ENCODE data around the gene CSNK1D.

The CSNK1D gene

DNA sequence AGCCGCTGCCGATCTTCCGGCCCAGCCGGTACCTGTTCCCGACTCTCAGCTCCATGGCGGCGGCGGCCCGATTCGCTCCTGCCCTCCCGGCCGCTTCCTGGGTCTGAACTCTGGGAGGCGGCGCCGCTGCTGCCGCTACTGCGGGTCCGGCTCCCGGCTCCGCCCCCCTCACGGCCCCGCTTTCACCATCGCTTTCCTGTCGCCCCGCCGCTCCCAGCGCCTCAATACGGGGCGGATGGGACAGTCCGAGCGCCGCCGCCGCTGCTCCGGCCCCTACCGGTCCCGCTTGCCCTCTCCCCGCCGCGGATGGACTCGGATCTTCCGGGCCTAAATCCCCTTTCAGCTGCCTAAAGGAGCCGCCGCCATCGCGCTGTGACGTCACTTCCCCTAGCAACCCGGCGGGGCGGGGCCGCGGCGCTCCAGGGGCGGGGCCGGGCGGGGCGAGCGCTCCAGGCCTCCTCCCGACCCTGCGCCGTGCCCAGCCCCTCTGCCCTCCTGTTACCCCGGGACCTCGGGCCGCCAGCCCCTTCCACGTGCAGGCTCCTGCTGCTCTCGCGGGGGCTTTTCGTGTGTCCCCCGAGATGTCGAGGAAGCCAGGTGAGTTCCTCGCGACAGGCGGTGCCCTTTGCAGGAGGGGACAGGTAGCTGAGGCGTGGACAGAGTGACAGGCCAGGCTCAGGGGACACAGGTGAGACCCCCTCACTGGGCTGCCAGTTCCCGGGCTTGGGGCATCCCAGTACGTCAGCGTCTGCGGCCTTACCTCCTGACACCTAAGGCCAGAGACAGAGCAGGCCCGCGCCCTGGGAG, at the start of gene CSNK1D:
TSS of gene CSNK1D (minus strand) at position 374 of the 807 bp plus-strand sequence. CDS start at position 55, 319 bp downstream.
- DNase-seq: peak; percentile 95

DNA sequence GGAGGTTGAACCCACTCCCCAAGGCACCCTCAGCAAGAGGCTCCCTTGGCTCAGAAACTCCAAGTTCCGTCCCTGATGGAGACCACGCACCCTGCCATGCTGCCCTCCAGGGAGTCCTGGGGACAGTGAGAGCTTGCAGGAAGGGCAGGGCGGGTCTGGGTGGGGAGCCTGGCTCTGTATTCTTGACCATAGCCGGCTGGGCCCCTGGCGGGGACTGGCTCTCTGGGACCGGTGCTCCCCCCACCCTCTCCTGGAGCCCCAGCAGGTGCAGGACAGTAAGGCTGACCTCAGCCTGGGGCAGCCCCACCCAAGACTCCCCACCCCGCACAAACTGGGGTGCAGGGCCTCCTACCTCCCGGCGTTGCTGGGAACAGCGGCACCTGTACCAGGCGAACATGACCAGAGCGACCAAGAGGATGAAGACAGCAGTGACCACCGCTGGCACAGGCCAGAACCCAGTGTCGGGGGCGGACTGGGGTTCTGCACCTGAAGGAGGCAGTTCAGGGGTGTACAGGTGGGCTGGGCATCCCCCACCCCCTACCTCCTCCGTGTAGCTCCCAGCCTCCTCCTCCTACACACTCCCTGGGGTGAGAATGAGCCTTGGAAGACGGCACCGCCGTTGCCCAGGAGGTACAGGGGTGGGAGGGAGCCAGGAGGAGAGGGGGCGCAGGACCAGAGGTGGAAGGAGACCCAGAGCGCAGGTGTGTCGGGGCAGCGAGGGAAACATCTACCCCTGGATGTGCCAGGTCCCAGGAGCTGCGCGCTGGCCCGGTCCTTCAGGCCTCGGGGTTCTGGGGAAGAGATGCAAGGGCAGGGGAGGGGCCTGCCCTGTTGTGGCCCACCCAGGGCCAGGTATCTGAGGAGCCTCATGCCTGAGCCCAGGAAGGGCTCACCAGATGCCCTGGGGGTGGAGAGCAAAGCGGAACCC, 49.3 kb upstream of the CSNK1D start:
- no peak for DNase-seq

DNA sequence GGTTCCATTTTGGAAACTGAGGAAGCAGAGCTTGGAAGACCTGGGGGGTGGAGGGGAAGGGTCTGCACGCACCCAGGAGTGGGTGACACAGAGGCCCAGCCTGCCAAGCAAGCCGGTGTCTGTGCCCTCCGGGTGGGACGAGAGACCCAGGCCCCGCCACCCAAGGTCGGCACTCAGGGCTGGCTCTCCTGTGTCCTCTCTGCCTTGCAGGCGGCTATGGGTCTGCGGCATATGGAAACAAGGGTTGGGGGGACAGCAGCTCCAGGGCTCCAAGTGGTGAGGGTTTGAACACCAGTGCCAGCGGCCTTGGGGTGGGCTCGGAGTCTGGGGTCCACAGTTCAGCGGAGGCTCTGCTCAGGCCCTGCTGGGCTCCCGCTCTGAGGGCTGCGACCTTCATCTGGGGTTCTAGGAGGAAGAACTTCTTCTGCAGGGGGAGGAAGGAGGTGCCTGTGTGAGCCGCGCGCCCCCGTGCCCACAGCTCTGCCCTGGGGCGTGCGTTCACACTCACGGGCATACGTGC, 48.5 kb upstream of the CSNK1D start:
- DNase-seq: no peak

DNA sequence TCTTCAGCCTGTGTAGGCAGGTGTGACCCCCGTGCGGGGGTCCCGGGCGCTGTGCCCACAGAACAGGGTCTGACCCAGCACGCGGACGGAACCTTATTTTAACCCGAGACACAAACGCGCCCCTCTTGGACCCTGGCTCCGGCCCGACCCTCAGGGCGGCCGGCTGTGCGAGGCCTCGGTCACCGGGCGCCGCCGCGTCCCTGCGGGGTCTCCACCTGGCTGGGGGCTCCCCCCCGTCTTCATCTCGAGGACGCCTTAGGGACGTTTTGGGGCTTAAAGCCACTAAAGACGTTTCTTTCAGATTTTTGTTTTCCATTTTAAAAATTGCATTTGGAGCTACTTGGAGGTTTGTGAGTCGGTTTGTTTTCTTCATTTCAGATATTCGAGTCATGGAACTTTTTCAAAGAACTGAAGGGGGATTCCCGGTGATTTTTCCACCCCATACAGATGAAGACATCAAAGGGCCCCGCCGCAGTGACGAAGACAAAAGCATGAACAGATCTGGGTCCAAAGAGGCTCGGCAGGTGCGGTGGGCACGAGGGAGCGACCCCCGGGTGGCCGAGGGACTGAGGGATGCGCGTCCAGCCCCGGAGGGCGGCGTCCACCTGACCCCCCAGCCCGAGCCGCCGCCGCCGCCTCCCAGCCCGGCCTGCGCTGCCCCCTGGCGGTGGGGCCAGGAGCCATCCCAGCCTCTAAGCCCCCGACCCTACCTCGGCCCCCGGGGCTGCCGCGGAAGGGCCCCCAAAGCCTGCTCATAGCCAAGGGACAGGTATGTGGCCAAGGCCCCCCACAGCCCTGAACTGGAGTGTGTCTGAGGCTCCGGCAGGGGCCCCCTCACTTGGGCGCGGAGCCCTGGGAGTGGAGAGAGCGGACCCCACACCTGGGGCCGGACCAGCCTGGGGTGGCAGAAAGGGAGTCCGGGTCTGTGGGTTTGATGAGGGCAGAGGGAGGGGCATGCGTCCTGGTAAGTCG, 47.7 kb upstream of the CSNK1D start:
- DNase-seq: peak; percentile 52

DNA sequence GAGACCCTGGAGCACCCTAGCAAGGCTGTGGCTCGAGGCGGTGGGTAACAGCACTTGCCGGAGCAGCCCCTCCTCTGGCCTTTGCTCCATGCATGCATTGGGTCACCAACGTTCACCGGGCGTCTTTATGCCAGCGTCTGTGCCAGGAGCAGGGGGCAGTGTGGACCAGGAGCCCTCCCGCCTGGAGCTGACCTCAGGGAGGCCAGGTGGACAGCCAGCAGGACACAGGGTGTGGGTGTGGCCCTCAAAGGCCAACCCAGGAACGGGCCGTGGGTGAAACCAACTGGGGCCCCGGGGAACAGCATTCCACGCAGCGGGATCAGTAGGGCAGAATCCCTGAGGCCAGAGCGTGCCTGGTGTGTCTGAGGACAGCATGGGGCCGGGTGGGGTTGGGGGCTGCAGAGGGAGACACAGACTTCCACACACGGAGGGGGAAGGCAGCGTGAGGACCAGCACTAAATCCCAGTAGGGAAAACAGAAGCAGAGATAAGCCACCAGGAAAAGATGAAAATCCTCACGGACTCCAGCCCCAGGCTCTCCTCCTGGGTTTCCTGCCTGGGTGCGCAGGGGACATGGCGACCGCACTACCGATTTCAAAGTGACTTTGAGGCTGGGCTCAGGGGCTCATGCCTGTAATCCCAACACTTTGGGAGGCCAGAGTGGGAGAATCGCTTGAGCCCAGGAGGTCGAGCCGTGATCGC, 46.8 kb upstream of the CSNK1D start:
- DNase-seq: no peak

DNA sequence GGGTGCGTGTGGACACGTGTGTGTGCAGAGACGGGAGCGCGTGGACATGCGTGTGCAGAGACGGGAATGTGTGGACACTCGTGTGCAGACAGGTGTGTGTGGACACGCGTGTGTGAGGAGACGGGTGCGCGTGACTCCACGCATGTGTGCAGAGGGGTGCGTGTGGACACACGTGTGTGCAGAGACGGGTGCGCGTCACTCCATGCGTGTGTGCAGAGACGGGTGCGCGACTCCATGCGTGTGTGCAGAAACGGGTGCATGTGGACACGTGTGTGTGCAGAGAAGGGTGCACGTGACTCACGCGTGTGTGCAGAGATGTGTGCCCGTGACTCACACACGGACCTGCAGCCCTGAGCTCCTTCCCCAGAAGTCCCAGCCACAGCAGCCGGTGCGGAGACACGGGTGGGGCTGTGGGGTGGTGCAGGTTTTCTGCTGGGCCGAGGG, 46.1 kb upstream of the CSNK1D start:
- no peak for DNase-seq

DNA sequence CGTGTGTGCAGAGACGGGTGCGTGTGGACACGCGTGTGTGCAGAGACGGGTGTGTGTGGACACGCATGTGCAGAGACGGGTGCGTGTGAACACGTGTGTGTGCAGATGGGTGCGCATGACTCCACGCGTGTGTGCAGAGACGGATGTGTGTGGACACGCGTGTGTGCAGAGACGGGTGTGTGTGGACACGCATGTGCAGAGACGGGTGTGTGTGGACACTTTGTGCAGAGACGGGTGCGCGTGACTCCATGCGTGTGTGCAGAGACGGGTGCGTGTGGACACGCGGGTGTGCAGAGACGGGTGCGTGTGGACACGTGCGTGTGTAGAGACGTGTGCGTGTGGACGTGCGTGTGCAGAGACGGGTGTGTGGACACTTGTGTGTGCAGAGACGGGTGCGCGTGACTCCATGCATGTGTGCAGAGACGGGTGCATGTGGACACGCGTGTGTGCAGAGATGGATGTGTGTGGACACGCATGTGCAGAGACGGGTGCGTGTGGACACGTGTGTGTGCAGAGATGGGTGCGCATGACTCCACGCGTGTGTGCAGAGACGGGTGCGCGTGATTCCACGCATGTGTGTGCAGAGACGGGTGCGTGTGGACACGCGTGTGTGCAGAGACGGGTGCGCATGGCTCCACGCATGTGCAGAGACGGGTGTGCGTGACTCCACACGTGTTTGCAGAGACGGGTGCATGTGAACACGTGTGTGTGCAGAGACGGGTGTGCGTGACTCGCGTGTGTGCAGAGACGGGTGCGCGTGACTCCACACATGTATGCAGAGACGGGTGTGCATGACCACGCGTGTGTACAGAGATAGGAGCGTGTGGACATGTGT, 45.5 kb upstream of the CSNK1D start:
- no peak for DNase-seq

DNA sequence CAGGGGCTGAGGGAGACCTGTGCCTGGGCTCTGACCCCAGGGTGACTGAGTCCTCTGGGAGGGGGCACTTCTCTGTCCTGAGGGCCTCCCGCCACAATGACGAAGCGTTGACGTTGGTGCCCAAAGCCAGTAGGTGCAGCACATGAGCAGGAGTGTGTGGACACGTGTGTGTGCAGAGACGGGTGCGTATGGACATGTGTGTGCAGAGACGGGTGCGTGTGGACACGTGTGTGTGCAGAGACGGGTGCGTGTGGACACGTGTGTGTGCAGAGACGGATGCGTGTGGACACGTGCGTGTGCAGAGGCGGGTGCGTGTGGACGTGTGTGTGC, 44.6 kb upstream of the CSNK1D start:
- no peak for DNase-seq

DNA sequence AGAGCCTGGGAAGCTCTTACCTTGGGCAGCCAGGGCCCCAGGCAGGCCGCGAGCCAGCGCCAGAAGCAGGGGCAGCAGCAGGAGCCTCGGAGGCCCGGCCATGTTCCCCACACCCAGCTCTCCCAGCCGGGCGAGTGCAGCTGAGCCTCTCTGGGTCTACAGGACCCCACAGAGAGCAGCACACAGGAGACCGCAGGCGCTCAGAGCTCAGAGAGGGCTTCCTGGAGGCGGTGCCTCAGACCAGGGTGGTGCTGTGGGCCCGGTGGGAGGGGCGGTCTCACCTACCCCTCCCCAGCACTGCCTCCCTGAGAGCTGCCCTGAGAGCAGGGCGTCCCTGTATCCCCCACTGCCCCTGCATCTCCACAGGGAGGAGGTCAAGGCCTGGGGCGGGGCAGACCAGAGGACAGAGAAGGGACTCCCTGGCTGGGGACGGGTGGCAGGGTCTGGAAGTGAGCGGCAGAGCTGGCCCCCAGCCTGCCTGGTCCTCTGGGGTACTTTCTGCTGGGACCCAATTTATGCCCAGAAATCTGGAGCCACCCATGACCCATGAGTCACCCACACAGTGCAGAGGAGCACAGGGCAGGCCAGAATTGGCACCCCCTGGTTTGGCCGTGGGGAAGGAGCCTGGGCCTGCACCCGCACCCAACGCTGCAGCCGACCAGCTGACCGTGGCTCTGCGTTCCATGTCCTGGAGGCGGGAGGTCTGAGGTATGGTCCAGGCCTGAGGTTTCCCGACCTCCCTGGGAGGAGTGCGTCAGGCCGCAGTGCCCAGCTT, 44.1 kb upstream of the CSNK1D start, which contains the start of gene CD7:
TSS of gene CD7 (minus strand) at position 215 of the 775 bp plus-strand sequence. CDS start at position 102, 113 bp downstream.
- no peak for DNase-seq

DNA sequence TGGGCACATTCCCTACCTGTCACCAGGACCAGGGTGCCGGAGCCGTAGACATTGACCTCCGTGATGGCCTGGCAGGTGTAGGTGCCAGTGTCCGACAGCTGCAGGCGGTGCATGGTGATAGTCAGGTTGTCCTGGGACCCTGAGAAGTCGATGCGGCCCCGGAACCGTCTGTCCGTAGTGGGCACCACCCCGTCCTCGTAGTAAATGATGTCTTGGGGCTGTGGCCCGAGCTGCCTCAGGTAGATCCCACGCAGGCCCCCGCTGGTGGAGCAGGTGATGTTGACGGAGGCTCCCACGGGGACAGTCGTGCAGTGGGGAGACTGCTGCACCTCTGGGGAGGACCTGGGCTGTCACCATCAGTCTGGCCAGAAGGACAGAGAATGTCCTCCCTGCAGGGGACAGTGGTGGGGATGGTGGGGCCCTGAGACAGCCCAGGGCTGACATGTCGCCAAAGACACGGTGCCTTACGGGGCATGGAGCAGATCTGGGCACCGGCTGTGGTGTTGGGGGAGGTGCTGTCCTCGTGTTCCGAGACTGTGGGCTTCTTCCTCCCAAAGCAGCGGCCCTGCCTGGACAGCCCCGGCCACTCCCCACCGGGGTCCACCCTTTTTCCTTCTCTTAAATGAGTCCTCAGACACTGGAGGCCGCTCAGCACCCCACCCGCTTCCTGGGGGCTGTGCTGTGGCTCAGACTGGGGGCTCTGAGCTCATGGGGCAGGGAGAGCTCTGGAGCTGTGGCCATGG, 43.3 kb upstream of the CSNK1D start:
- DNase-seq: no peak

DNA sequence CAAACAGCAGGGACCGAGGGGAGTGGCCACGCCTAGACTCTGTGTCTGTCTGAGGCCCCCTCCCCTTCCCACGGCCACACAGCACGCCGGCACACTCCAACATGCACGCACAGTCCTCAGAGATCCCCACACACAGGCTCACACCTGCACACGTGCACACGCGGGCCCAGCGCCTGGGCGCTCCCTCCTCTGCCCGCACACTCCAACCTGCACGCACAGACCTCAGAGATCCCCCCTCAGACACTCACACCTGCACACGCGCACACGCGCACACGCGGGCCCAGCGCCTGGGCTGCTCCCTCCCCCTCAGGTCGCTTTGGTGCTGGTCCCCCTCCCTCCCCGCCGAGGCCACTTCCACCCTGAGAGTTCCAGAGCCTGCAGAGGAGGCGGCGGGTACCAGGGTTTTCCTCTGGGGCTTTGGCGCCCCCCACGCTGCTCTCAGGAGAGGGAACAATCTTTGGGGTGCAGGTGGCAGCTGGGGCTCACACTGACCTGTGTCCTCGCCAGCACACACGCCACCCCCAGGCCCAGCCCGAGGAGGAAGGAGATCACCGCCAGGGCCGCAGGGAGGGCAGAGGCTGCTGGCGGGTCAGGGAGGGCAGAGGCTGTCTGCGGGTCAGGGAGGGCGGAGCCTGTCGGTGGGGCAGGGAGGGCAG, 42.3 kb upstream of the CSNK1D start:
- DNase-seq: peak; percentile 24

DNA sequence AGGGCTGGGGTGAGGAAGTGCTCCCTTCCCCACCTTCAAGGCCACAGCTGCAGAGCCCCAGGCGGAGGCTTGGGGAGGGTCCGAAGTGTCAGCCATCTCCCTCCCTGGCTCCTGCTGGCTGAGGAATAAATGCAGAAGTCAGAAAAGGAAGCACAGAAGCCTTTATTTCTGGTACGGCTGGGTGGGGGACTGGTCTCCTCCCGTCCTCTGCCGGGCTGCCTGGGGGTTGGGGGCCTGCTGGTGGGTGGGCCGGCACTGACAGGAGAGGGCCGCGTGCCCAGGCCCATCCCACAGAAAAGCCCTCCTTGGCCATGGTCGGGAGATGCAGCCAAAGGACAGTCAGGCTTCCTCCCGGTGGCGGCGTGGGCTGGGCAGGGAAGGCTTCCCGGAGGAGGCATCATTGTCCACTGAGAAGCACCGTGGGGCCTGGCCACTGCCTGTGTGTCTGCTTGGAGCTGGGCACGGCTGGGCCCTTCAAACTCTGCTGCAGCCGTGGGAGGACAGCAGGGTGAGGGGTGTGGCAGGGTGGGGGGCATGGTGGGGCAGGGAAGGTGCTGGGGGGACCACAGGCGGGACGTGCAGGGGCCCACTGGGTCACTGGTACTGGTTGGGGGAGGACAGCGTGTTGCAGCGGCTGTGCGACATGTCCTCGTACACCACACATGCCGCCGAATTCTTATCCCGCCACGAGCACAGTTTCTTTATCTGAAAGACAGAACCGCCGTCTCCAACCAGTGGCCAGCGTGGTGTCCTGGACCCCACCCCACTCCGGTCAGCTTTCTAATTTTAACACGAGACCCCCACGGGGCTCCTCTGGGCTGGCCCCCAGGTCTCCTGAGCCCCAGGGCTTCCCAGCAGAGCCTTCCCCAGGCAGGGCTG, 41.5 kb upstream of the CSNK1D start:
- DNase-seq: peak; percentile 39

DNA sequence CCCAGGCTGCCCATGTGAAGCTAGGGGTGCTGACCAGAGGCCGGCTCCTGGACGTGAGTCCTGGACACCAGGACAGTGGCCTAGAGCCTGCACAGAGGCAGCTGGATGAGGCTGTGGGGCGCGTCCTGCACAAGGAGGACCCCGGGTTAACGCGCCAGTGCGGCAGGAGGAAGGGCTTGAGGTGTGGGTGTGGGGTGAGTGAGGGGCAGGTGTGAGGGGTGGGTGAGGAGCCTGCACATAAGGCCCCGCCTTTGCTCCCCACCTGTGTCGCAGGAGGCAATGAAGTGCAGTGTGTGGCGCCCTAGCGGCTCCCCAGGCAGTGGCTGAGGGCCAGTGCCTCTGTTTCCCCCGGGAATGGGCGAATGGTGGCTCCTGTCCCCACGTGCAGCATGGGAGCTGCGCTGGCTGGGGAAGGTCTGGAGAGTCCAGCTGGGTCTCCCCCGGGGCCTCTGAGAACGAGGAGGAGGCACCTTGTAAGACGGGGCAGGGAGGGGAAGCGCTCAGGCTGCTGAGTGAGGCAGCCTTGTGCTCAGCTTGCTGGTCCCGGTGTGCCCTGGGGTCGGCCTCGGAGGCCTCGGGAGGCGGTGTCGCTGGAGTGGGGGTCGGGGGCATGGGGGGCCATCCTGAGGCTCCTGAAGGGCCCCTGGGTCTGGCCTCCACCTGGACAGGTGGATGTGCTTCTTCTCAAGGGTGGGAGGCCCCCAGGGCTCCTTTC, 40.7 kb upstream of the CSNK1D start:
- DNase-seq: no peak

DNA sequence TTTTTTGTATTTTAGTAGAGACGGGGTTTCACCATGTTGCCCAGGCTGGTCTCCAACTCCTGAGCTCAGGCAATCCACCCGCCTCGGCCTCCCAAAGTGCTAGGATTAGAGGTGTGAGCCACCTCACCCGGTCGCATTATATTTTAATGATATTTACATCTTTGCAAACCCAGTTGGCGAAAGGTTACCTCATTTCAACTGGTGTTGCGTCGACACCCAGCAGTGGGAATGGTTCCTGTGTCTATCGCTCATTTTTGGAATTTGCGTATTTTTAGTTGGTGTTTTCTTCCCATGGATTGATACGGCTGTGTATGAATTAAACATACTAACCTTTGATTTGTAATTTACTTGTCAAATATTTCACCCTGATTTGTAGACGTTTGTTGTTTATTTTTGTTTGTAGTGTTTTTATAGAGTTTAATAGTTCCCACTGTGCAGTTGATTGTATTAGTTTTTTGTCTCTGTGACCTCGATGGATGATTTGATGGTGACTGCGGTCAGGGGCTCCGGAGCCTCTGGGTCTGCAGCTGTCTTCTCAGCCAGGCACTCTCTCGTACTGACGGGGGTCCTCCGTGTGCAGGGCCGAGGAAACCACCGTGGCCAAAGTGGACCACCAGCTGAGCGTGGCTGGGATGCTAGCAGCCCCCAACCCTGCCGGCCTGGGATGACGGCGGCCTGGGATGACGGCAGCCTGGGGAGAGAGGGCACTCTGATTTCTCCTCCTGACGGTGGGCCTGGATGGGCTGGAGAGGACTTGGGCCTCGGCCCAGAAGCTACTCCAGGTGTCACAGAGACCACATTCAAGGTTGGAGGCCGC, 39.9 kb upstream of the CSNK1D start:
- no peak for DNase-seq

DNA sequence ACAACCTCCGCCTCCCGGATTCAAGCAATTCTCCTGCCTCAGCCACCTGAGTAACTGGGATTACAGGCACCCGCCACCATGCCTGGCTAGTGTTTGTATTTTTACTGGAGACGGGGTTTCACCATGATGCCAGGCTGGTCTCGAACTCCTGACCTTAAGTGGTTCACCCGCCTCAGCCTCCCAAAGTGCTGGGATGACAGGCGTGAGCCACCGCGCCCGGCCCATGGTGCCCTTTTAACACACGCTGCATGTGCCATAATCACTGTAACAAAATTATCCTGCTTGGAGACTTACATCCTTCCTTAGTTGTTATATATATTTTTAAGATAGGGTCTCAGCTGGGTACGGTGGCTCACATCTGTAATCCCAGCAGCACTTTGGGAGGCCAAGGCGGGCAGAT, 38.5 kb upstream of the CSNK1D start:
- DNase-seq: no peak

DNA sequence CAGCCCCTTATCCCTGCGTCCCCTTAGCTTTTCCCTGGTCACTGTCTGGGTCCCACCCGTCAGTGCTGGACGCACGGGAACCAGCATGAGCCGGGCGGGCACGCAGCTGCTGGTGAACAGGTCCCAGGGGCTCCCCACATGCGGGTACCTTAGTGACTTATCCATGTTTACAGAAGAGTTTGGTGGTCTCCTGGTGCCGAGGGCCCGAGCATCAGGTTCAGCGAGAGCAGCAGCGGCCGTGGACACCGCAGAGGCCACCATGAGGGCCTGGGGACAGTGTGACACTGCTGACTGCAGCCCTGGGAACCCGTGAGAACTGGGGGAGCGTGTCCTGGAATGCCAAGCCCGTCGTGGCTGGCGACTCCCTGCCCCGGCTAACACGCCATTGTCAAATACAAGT, 37.4 kb upstream of the CSNK1D start:
- no peak for DNase-seq
